ENCODE results near the gene BCL2L14. TPM values are rescaled to one million over a fixed set of nuclear protein-coding genes. Genes with fewer than 3 reads are reported as not detected.

The BCL2L14 gene
- total and polyA plus RNA-seq, 2 donors (not counting 1 experiment from before 2014, with no cell fraction given) = 0.04 TPM; not detected in 1

- CTCF ChIA-PET = no interaction called here
- no peaks in the 10 kb centered on the region for H3K4me1 Mint-ChIP-seq
- Histone ChIP-seq H3K27ac (ENCODE audit: low read length in 2 of 2) (no peak overlapping the region), H4K20me1 (ENCODE audit: control insufficient read depth, insufficient read depth, low read length, poor library complexity, severe bottlenecking) (no peaks in the 10 kb centered on the region), H3K9me3 (ENCODE audit: control extremely low read depth in 1 of 3, control insufficient read depth in 2 of 3, insufficient read depth in 1 of 3, low read length in 2 of 3) (no peaks in the 10 kb centered on the region), H3K9ac (ENCODE audit: low read length) (no peak overlapping the region), H3K4me3 (ENCODE audit: control extremely low read depth in 1 of 5, extremely low read depth in 1 of 5, insufficient read depth in 1 of 5, low read depth in 2 of 5, low read length in 4 of 5) (no peak overlapping the region), H3K4me2 (replicated peaks; ENCODE audit: low read depth, low read length, poor library complexity, severe bottlenecking) (no peak overlapping the region), H2AFZ (ENCODE audit: insufficient read depth, low read depth, low read length, poor library complexity, severe bottlenecking) (no peak overlapping the region), H3K36me3 (replicated peaks in 1 of 2; ENCODE audit: control extremely low read depth in 1 of 2, control insufficient read depth in 1 of 2, extremely low read depth in 1 of 2, insufficient read depth in 2 of 2, low read length in 1 of 2) (no peaks in the 10 kb centered on the region), H3K79me2 (ENCODE audit: control insufficient read depth, insufficient read depth, low read length) (no peaks in the 10 kb centered on the region), H3K4me1 (ENCODE audit: control insufficient read depth in 2 of 2, insufficient read depth in 2 of 2, low read length in 2 of 2) (no peaks in the 10 kb centered on the region), H3K27me3 (replicated peaks in 1 of 4; ENCODE audit: control extremely low read depth in 1 of 4, control insufficient read depth in 3 of 4, insufficient read depth in 4 of 4, low read length in 3 of 4) (peaks cover 0 to 8% (median 0%) of the 10 kb centered on the region in 4 experiments)
- intact Hi-C loops (cut with micrococcal nuclease) = no loop called here
- H3K27ac Mint-ChIP-seq = no peak overlapping the region
- peaks cover 36% of the 10 kb centered on the region for H3K27me3 Mint-ChIP-seq
- POLR2A ChIA-PET = no interaction called here
- WGBS (ENCODE audit: insufficient coverage) = 81% methylated on average over 9 of the region's 14 CpGs
- no peak overlapping the region for H3K4me3 Mint-ChIP-seq
- ATAC-seq (ENCODE audit: low read depth) (no peak), DNase-seq (no peak)
- no peaks in the 10 kb centered on the region for H3K9me3 Mint-ChIP-seq (ENCODE audit: insufficient read depth)
- TF ChIP-seq EZH2 (IDR thresholded peaks at IDR 0.05; ENCODE audit: borderline replicate concordance, insufficient read depth, low read depth, low read length, poor library complexity, severe bottlenecking) (no peak), CTCF (IDR thresholded peaks at IDR 0.05) (no peak)
Measured at GRCh38 chr12:12091977-12092663, 21.4 kb downstream of the BCL2L14 start.

GRCh38 chr12:12094481-12094880, 23.7 kb downstream of the BCL2L14 start:
- H3K4me3 ChIP-seq (ENCODE audit: control extremely low read depth in 1 of 5, extremely low read depth in 1 of 5, insufficient read depth in 1 of 5, low read depth in 2 of 5, low read length in 4 of 5) = no peak overlapping the region
- no peaks in the 10 kb centered on the region for H3K9me3 ChIP-seq (ENCODE audit: control extremely low read depth in 1 of 3, control insufficient read depth in 2 of 3, insufficient read depth in 1 of 3, low read length in 2 of 3)
- H3K4me3 Mint-ChIP-seq = no peak overlapping the region
- H4K20me1 ChIP-seq (ENCODE audit: control insufficient read depth, insufficient read depth, low read length, poor library complexity, severe bottlenecking) = no peaks in the 10 kb centered on the region
- H2AFZ ChIP-seq (ENCODE audit: insufficient read depth, low read depth, low read length, poor library complexity, severe bottlenecking) = no peak overlapping the region
- peaks cover 26% of the 10 kb centered on the region for H3K27me3 Mint-ChIP-seq
- peaks cover 0 to 5% (median 0%) of the 10 kb centered on the region in 4 experiments for H3K27me3 ChIP-seq (replicated peaks in 1 of 4; ENCODE audit: control extremely low read depth in 1 of 4, control insufficient read depth in 3 of 4, insufficient read depth in 4 of 4, low read length in 3 of 4)
- no peak overlapping the region for H3K27ac ChIP-seq (ENCODE audit: low read length in 2 of 2)
- intact Hi-C loops (cut with micrococcal nuclease) = no loop called here
- no peaks in the 10 kb centered on the region for H3K9me3 Mint-ChIP-seq (ENCODE audit: insufficient read depth)
- TF ChIP-seq EZH2 (IDR thresholded peaks at IDR 0.05; ENCODE audit: borderline replicate concordance, insufficient read depth, low read depth, low read length, poor library complexity, severe bottlenecking) (no peak), CTCF (IDR thresholded peaks at IDR 0.05) (no peak)
- H3K4me2 ChIP-seq (replicated peaks; ENCODE audit: low read depth, low read length, poor library complexity, severe bottlenecking) = no peak overlapping the region
- ChIA-PET POLR2A (no interaction called here), CTCF (interaction anchor here (0.7 kb wide), 1 partner anchor 1766 kb away, joined by 6 read pairs; no protein-coding TSS in a partner anchor)
- no peak overlapping the region for H3K27ac Mint-ChIP-seq
- no peaks in the 10 kb centered on the region for H3K79me2 ChIP-seq (ENCODE audit: control insufficient read depth, insufficient read depth, low read length)
- H3K36me3 ChIP-seq (replicated peaks in 1 of 2; ENCODE audit: control extremely low read depth in 1 of 2, control insufficient read depth in 1 of 2, extremely low read depth in 1 of 2, insufficient read depth in 2 of 2, low read length in 1 of 2) = no peaks in the 10 kb centered on the region
- ATAC-seq (ENCODE audit: low read depth) (no peak), DNase-seq (no peak)
- H3K4me1 Mint-ChIP-seq = no peaks in the 10 kb centered on the region
- H3K9ac ChIP-seq (ENCODE audit: low read length) = no peak overlapping the region
- 86% methylated on average over 4 of the region's 4 CpGs for WGBS (ENCODE audit: insufficient coverage)
- H3K4me1 ChIP-seq (ENCODE audit: control insufficient read depth in 2 of 2, insufficient read depth in 2 of 2, low read length in 2 of 2) = no peaks in the 10 kb centered on the region

All from B cell (primary cell).